ENCODE measurements around the gene TXLNG. TPM values are rescaled to one million over a fixed set of nuclear protein-coding genes. Genes with fewer than 3 reads are reported as not detected.

TXLNG gene
- total RNA-seq, 2 donors from 2014 or later = 8.8 to 11.3 TPM

- no peak overlapping the region for H3K4me3 ChIP-seq
- H3K9ac ChIP-seq (ENCODE audit: low read depth in 2 of 2, low read length in 2 of 2) = no peak overlapping the region
- intact Hi-C loops (cut with DNase I) = no loop called here
- TF ChIP-seq CTCF (IDR thresholded peaks at IDR 0.05) = no peak
- no peaks in the 10 kb centered on the region for H3K36me3 ChIP-seq
- no peak for DNase-seq
- no peaks in the 10 kb centered on the region for H3K9me3 ChIP-seq
- no peak overlapping the region for H3K27ac ChIP-seq
- no peaks in the 10 kb centered on the region for H3K27me3 ChIP-seq
- H3K4me1 ChIP-seq = no peaks in the 10 kb centered on the region
Measured at GRCh38 chrX:16848541-16848940, 62.3 kb downstream of the TXLNG start.

- no peak overlapping the region for H3K4me3 ChIP-seq
- H3K9ac ChIP-seq (ENCODE audit: low read depth in 2 of 2, low read length in 2 of 2) = no peak overlapping the region
- H3K9me3 ChIP-seq = no peaks in the 10 kb centered on the region
- H3K27me3 ChIP-seq = no peaks in the 10 kb centered on the region
- H3K27ac ChIP-seq = no peak overlapping the region
- H3K36me3 ChIP-seq = no peaks in the 10 kb centered on the region
- DNase-seq = no peak
- intact Hi-C loops (cut with DNase I) = no loop called here
- TF ChIP-seq CTCF (IDR thresholded peaks at IDR 0.05) = no peak
- no peaks in the 10 kb centered on the region for H3K4me1 ChIP-seq
Measured at GRCh38 chrX:16851421-16851820, 65.2 kb downstream of the TXLNG start.

DNA sequence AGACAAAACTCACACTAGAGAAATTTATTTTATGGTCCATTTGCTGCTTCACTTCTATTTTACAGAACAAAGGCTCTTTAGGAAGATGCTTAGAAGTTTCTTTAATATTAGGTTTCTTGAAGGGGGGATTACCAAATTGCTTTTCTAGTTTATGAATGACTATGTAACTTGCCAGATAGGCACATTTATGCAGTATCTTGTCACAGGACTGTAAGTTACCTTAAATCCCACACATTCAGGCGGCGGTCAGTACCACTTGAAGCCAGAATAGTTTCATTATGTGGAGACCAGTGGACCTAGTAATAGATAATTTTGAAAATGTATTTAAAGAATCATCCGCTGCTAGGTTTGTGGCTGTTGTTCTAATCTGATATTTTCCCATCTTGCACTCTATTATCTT lies 65.6 kb downstream of the TXLNG start:
- Histone ChIP-seq H3K27ac (no peak overlapping the region), H3K4me3 (no peak overlapping the region), H3K36me3 (no peaks in the 10 kb centered on the region), H3K27me3 (no peaks in the 10 kb centered on the region), H3K4me1 (no peaks in the 10 kb centered on the region), H3K9ac (ENCODE audit: low read depth in 2 of 2, low read length in 2 of 2) (no peak overlapping the region), H3K9me3 (no peaks in the 10 kb centered on the region)
- no peak for TF ChIP-seq CTCF (IDR thresholded peaks at IDR 0.05)
- DNase-seq = no peak
- intact Hi-C loops (cut with DNase I) = no loop called here

DNA sequence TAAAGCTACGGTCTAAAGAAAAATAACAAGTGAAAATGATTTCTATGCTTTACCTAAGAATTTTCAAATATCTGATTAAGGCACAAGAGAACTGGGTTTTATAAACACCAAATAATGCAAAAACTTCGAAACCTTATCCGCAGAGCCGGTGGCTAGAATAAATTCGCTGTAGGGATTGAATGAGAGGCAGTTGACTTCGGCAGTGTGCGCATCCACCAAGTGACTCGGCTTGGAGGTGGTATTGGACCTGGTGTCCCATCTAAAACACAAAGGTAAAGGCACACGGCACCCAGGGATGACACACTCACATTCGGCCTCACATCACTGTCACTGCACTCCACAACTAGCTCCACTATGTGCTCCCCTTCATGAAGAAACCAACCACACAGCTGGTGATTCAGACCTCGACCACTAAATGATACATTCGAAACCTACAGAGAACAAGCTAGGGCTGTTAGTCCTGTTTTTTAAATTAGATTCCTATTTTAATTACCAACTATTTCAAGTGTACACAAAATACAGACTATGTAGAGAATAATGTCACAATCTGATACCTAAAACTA lies 66.4 kb downstream of the TXLNG start:
- Histone ChIP-seq H3K36me3 (no peaks in the 10 kb centered on the region), H3K4me3 (no peak overlapping the region), H3K4me1 (no peaks in the 10 kb centered on the region), H3K27me3 (no peaks in the 10 kb centered on the region), H3K27ac (no peak overlapping the region), H3K9ac (ENCODE audit: low read depth in 2 of 2, low read length in 2 of 2) (no peak overlapping the region), H3K9me3 (no peaks in the 10 kb centered on the region)
- intact Hi-C loops (cut with DNase I) = no loop called here
- TF ChIP-seq CTCF (IDR thresholded peaks at IDR 0.05) = no peak
- no peak for DNase-seq

GRCh38 chrX:16853537-16853936 lies 67.3 kb downstream of the TXLNG start:
- TF ChIP-seq CTCF (IDR thresholded peaks at IDR 0.05) = no peak
- no peak for DNase-seq
- Histone ChIP-seq H3K36me3 (no peaks in the 10 kb centered on the region), H3K27me3 (no peaks in the 10 kb centered on the region), H3K9ac (ENCODE audit: low read depth in 2 of 2, low read length in 2 of 2) (no peak overlapping the region), H3K4me3 (no peak overlapping the region), H3K9me3 (no peaks in the 10 kb centered on the region), H3K4me1 (no peaks in the 10 kb centered on the region), H3K27ac (no peak overlapping the region)
- intact Hi-C loops (cut with DNase I) = no loop called here
